Measurements from ENCODE around the gene WBP2. TPM values are rescaled to one million over a fixed set of nuclear protein-coding genes. Genes with fewer than 3 reads are reported as not detected.

The WBP2 gene
- total and polyA plus RNA-seq, 2 of the 13 experiments (the other 11 are each of a cell fraction or from before 2014, with no cell fraction given), result 29.2 to 29.5 TPM

DNA sequence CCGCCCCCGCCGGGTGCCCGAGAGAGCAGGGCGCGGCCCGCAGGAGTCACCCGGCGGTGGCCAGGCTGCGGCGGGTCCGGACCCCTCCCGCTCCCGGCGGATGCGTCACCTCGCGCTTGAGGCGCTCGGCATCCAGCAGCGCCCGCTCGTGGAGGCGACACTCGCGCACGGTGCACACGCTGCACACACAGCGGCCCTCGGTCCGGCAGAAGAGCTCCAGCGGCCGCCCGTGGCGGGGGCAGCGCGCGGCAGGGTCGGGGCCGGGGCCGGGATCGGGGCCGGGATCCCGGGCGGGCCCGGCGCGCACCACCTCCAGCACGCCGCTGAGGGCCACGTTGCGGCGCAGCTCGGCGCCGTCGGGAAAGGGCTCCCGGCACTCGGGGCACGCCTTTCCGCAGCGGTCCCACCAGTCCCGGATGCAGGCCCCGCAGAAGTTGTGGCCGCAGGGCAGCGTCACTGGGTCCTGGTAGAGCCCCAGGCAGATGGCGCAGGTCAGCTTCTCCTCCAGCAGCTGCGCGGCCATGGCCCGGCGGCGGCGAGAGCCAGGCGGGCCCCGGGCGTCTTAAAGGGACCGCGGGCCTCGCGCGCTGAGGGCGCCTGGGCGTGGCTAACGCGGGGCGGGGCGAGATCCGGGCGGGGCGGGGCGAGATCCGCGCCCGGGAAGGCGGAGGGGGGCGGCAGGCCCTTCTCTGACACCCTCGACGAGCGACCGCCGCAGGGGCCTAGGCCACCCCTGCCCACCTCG, 41.5 kb upstream of the WBP2 start, which contains the start of gene TRIM65 (continued):
- TF ChIP-seq ZSCAN20 (CRISPR knock-in tag; IDR thresholded peaks at IDR 0.05; ENCODE audit: borderline replicate concordance), result peak; percentile 79; the same call in 1 of the 2 replicates
- TF ChIP-seq ZNF780A (CRISPR knock-in tag; IDR thresholded peaks at IDR 0.05), result peak; percentile 87; the same call in 1 of the 2 replicates
- TF ChIP-seq ATRX (CRISPR knock-in tag; IDR thresholded peaks at IDR 0.05; ENCODE audit: borderline replicate concordance), result no peak
- TF ChIP-seq ZBTB20 (CRISPR knock-in tag; IDR thresholded peaks at IDR 0.05; ENCODE audit: borderline replicate concordance, low read depth), result no peak; the same call in 1 of the 2 replicates
- peak; percentile 68; the same call in 1 of the 2 replicates for TF ChIP-seq ZNF232 (CRISPR knock-in tag; IDR thresholded peaks at IDR 0.05; ENCODE audit: borderline replicate concordance)
- TF ChIP-seq ZNF253 (CRISPR knock-in tag; IDR thresholded peaks at IDR 0.05; ENCODE audit: borderline replicate concordance), result 0 out of 2 replicates have a peak, but pooled peaks have one; percentile 22
- TF ChIP-seq PRPF4 (IDR thresholded peaks at IDR 0.05; ENCODE audit: low read depth, low read length, poor library complexity, severe bottlenecking), result no peak
- no peak for TF ChIP-seq MEF2D (CRISPR knock-in tag; IDR thresholded peaks at IDR 0.05)
- peak; percentile 56 for TF ChIP-seq STAG1 (CRISPR knock-in tag; IDR thresholded peaks at IDR 0.05)
- peak; percentile 83; the same call in 1 of the 2 replicates for TF ChIP-seq EEA1 (CRISPR knock-in tag; IDR thresholded peaks at IDR 0.05; ENCODE audit: borderline replicate concordance)
- peak; percentile 47; the same call in 1 of the 2 replicates for TF ChIP-seq MTA1 (CRISPR knock-in tag; IDR thresholded peaks at IDR 0.05; ENCODE audit: borderline replicate concordance)
- 0 out of 2 replicates have a peak, but pooled peaks have one; percentile 37 for TF ChIP-seq GTF3A (CRISPR knock-in tag; conservative IDR thresholded peaks at IDR 0.05)
- no peak for TF ChIP-seq TCF12 (IDR thresholded peaks at IDR 0.05)
- TF ChIP-seq TCF12 (CRISPR knock-in tag; IDR thresholded peaks at IDR 0.05), result peak; percentile 38; the same call in 1 of the 2 replicates
- TF ChIP-seq, protein P1, sequence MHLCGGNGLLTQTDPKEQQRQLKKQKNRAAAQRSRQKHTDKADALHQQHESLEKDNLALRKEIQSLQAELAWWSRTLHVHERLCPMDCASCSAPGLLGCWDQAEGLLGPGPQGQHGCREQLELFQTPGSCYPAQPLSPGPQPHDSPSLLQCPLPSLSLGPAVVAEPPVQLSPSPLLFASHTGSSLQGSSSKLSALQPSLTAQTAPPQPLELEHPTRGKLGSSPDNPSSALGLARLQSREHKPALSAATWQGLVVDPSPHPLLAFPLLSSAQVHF (CRISPR knock-in tag; IDR thresholded peaks at IDR 0.05), result peak; percentile 85; the same call in 1 of the 2 replicates
- TF ChIP-seq, protein P2, sequence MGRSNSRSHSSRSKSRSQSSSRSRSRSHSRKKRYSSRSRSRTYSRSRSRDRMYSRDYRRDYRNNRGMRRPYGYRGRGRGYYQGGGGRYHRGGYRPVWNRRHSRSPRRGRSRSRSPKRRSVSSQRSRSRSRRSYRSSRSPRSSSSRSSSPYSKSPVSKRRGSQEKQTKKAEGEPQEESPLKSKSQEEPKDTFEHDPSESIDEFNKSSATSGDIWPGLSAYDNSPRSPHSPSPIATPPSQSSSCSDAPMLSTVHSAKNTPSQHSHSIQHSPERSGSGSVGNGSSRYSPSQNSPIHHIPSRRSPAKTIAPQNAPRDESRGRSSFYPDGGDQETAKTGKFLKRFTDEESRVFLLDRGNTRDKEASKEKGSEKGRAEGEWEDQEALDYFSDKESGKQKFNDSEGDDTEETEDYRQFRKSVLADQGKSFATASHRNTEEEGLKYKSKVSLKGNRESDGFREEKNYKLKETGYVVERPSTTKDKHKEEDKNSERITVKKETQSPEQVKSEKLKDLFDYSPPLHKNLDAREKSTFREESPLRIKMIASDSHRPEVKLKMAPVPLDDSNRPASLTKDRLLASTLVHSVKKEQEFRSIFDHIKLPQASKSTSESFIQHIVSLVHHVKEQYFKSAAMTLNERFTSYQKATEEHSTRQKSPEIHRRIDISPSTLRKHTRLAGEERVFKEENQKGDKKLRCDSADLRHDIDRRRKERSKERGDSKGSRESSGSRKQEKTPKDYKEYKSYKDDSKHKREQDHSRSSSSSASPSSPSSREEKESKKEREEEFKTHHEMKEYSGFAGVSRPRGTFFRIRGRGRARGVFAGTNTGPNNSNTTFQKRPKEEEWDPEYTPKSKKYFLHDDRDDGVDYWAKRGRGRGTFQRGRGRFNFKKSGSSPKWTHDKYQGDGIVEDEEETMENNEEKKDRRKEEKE (IDR thresholded peaks at IDR 0.05), result no peak
- TF ChIP-seq CAMTA2 (CRISPR knock-in tag; IDR thresholded peaks at IDR 0.05; ENCODE audit: borderline replicate concordance), result 0 out of 2 replicates have a peak, but pooled peaks have one; percentile 36
- TF ChIP-seq, protein P3, sequence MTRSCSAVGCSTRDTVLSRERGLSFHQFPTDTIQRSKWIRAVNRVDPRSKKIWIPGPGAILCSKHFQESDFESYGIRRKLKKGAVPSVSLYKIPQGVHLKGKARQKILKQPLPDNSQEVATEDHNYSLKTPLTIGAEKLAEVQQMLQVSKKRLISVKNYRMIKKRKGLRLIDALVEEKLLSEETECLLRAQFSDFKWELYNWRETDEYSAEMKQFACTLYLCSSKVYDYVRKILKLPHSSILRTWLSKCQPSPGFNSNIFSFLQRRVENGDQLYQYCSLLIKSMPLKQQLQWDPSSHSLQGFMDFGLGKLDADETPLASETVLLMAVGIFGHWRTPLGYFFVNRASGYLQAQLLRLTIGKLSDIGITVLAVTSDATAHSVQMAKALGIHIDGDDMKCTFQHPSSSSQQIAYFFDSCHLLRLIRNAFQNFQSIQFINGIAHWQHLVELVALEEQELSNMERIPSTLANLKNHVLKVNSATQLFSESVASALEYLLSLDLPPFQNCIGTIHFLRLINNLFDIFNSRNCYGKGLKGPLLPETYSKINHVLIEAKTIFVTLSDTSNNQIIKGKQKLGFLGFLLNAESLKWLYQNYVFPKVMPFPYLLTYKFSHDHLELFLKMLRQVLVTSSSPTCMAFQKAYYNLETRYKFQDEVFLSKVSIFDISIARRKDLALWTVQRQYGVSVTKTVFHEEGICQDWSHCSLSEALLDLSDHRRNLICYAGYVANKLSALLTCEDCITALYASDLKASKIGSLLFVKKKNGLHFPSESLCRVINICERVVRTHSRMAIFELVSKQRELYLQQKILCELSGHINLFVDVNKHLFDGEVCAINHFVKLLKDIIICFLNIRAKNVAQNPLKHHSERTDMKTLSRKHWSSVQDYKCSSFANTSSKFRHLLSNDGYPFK (CRISPR knock-in tag; IDR thresholded peaks at IDR 0.05; ENCODE audit: borderline replicate concordance), result no peak
- no peak for TF ChIP-seq GLI4 (CRISPR knock-in tag; IDR thresholded peaks at IDR 0.05; ENCODE audit: borderline replicate concordance)
- TF ChIP-seq, protein P4, sequence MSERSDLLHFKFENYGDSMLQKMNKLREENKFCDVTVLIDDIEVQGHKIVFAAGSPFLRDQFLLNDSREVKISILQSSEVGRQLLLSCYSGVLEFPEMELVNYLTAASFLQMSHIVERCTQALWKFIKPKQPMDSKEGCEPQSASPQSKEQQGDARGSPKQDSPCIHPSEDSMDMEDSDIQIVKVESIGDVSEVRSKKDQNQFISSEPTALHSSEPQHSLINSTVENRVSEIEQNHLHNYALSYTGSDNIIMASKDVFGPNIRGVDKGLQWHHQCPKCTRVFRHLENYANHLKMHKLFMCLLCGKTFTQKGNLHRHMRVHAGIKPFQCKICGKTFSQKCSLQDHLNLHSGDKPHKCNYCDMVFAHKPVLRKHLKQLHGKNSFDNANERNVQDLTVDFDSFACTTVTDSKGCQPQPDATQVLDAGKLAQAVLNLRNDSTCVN (CRISPR knock-in tag; IDR thresholded peaks at IDR 0.05; ENCODE audit: borderline replicate concordance), result peak; percentile 33; the same call in 1 of the 2 replicates
- no peak for TF ChIP-seq RFX1 (IDR thresholded peaks at IDR 0.05)

All from HepG2 (cell line).